Choroid plexus epithelial cell (primary cell): ENCODE measurements around the gene TEX11.
"Not testable (repeated sequence)": the region's sequence is repeated elsewhere in the genome, so short reads cannot be mapped to it uniquely, and the experiment has no call there.

ENCODE experiments used
- DNase-seq: peaks from one replicate; pipeline ENCODE4 v3.0.0-alpha.2; 2010; ENCODE audit warnings: low read depth
- H3K4me3 ChIP-seq: 2 replicates; pipeline ENCODE4 v1.5.1; 2011; ENCODE audit warnings: low read depth, mild to moderate bottlenecking, control low read depth, low read length, moderate library complexity
- TF ChIP-seq, protein P1 (sequence below): conservative IDR thresholded peaks from 2 replicates; pipeline ENCODE4 v1.5.1; 2011; ENCODE audit warnings: low read depth, mild to moderate bottlenecking, control low read depth, inconsistent platforms, low read length, moderate library complexity

Gene TEX11

DNA sequence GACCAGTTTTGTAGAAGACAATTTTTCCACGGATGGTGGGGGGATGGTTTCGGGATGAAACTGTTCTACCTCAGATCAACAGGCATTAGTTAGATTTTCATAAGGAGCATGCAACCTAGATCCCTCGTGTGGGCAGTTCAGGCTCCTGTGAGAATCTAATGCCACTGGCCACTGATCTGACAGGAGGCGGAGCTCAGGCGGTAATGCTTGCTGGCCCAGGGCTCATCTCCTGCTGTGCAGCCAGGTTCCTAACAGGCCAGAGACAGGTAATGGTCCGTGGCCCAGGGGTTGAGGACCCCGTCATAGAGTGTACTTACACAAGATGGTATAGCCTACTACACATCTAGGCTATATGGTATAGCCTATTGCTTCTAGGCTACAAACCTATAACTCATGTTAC, 7.0 kb downstream of the TEX11 start:
- DNase-seq, result no peak
- no peak overlapping the region for H3K4me3 ChIP-seq
- TF ChIP-seq, protein P1, sequence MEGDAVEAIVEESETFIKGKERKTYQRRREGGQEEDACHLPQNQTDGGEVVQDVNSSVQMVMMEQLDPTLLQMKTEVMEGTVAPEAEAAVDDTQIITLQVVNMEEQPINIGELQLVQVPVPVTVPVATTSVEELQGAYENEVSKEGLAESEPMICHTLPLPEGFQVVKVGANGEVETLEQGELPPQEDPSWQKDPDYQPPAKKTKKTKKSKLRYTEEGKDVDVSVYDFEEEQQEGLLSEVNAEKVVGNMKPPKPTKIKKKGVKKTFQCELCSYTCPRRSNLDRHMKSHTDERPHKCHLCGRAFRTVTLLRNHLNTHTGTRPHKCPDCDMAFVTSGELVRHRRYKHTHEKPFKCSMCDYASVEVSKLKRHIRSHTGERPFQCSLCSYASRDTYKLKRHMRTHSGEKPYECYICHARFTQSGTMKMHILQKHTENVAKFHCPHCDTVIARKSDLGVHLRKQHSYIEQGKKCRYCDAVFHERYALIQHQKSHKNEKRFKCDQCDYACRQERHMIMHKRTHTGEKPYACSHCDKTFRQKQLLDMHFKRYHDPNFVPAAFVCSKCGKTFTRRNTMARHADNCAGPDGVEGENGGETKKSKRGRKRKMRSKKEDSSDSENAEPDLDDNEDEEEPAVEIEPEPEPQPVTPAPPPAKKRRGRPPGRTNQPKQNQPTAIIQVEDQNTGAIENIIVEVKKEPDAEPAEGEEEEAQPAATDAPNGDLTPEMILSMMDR, result no peak

GRCh38 chrX:70890441-70890840, 18.1 kb downstream of the TEX11 start:
- H3K4me3 ChIP-seq, DNase-seq: not testable (repeated sequence)

- no peak for DNase-seq
- no peak overlapping the region for H3K4me3 ChIP-seq
- TF ChIP-seq, protein P1, result no peak
Measured at GRCh38 chrX:70878902-70879301, 29.6 kb downstream of the TEX11 start.

GRCh38 chrX:70852294-70852693, 56.2 kb downstream of the TEX11 start:
- H3K4me3 ChIP-seq, result no peak overlapping the region
- no peak for DNase-seq
- TF ChIP-seq, protein P1, result no peak

DNA sequence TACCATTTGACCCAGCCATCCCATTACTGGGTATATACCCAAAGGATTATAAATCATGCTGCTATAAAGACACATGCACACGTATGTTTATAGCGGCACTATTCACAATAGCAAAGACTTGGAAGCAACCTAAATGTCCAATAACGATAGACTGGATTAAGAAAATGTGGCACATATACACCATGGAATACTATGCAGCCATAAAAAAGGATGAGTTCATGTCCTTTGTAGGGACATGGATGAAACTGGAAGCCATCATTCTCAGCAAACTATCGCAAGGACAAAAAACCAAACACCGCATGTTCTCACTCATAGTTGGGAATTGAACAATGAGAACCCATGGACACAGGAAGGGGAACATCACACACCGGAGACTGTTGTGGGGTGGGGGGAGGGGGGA, 64.4 kb downstream of the TEX11 start:
- H3K4me3 ChIP-seq, result not testable (repeated sequence)

GRCh38 chrX:70843620-70844019, 64.9 kb downstream of the TEX11 start:
- DNase-seq, H3K4me3 ChIP-seq: not testable (repeated sequence)

More for the DNA sequence above, 64.4 kb downstream of the TEX11 start:
- not testable (repeated sequence) for DNase-seq

DNA sequence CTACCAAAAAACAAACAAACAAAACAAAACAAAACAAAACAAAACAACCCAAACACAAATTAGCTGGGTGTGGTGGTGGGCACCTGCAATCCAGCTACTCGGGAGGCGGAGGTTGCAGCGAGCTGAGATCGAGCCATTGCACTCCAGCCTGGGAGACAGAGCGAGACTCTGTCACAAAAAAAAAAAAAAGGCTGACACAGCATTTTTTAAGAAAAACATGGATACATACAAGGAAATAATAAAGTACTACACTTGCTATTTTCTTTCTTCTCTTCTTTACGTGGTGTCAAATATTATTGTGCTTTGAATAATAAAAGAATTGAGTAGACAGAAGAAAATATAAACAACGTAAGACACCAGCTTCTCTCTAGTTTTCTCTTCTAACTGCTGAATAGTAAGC, 73.9 kb downstream of the TEX11 start:
- TF ChIP-seq, protein P1, result no peak
- no peak overlapping the region for H3K4me3 ChIP-seq
- no peak for DNase-seq

DNA sequence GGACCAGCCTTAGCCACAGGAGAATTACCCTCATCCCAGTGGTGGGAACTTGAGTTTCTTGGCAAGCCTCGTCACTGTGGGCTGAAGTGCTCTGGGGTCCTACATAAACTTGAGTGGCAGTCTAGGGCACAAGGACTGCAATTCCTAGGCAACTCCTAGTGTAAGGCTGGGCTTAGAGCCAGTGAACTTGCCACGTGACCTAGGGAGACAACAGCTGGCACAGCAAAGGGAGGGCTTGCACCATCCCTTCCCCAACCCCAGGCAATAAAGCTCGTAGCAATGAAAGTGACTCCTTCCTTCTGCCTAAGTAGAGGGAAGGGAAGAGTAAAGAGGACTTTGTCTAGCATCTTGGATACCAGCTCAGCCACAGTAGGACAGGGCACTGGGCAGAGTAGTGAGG, 81.8 kb downstream of the TEX11 start:
- TF ChIP-seq, protein P1, result no peak

DNA sequence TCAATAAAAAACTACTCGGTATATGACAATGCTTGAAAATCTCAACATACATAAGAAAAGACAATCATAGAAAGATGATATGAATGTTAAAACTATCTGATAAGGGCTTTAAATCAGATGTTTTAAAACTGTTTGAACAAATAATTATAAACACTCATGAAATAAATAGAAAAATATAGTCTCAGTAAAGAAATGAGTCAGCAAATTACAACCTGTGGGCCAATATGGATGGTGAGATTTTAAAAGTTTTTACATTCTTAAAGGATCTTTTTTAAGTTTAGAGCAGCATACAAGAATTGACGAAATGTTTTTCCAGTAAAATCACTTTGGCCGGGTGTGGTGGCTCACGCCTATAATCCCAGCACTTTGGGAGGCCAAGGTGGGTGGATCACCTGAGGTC, 83.1 kb downstream of the TEX11 start:
- TF ChIP-seq, protein P1, result no peak
- no peak overlapping the region for H3K4me3 ChIP-seq
- DNase-seq, result no peak

More for the DNA sequence above, 81.8 kb downstream of the TEX11 start:
- DNase-seq, result no peak
- H3K4me3 ChIP-seq, result no peak overlapping the region
